Epithelial cell of esophagus (primary cell): ENCODE results near the gene APP.
A peak's percentile ranks its signal among the peaks of the same experiment; 100 is the strongest.

Experiments used
- DNase-seq: peaks from one replicate; pipeline ENCODE4 v3.0.0; 2010; ENCODE audit warnings: low read depth
- H3K4me3 ChIP-seq: 2 replicates; pipeline ENCODE4 v1.5.1; 2011; ENCODE audit warnings: mild to moderate bottlenecking, low read length, control low read depth
- CTCF ChIP-seq: IDR thresholded peaks from 2 replicates; pipeline ENCODE4 v1.5.1; 2011; ENCODE audit warnings: low read depth, mild to moderate bottlenecking, low read length, control low read depth, inconsistent platforms; ENCODE audit not compliant: insufficient read depth; ENCODE audit errors: missing control alignments

The APP gene

GRCh38 chr21:25895565-25896205 lies 274.9 kb downstream of the APP start:
- DNase-seq: peak; percentile 63
- peak; percentile 66 for TF ChIP-seq CTCF
- no peak overlapping the region for H3K4me3 ChIP-seq

DNA sequence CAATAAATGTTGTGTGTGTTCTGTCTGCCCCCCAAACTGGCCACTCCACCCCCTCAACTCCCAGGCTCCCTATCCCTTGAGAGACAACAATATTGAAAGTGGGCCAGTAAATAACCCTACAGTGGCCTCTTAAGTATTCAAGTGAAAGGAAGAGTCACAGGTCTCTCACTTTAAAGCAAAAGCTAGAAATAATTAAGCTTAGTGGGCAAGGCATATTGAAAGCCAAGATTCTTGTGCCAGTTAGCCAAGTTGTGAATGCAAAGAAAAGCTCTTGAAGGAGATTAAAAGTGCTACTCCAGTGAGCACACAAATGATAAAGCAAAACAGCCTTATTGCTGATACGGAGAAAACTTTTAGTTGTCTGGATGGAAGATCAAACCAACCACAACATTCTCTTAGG lies 277.4 kb downstream of the APP start:
- no peak for TF ChIP-seq CTCF
- no peak for DNase-seq
- H3K4me3 ChIP-seq: no peak overlapping the region

DNA sequence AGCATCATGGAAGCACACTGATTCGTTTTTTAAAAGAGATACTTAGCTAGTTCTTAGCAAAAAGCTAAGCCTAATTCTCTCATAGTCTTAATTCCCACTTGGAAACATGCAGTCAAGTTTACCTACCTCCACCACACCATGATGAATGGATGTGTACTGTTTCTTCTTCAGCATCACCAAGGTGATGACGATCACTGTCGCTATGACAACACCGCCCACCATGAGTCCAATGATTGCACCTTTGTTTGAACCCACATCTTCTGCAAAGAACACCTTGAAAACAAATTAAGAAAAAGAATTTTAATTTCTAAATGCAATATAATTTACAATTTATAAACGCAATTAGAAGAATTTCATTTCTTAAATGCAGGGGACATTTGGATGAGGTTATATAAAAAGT lies 279.0 kb downstream of the APP start:
- no peak for DNase-seq
- no peak overlapping the region for H3K4me3 ChIP-seq
- TF ChIP-seq CTCF: no peak

- no peak for DNase-seq
- no peak for TF ChIP-seq CTCF
- H3K4me3 ChIP-seq: no peak overlapping the region
These were observed 280.6 kb downstream of the APP start for GRCh38 chr21:25890001-25890400.

- no peak overlapping the region for H3K4me3 ChIP-seq
- TF ChIP-seq CTCF: no peak
- no peak for DNase-seq
These were observed 281.9 kb downstream of the APP start for GRCh38 chr21:25888711-25889110.

GRCh38 chr21:25887646-25888306 lies 282.8 kb downstream of the APP start:
- no peak for TF ChIP-seq CTCF
- DNase-seq: no peak
- H3K4me3 ChIP-seq: no peak overlapping the region

DNA sequence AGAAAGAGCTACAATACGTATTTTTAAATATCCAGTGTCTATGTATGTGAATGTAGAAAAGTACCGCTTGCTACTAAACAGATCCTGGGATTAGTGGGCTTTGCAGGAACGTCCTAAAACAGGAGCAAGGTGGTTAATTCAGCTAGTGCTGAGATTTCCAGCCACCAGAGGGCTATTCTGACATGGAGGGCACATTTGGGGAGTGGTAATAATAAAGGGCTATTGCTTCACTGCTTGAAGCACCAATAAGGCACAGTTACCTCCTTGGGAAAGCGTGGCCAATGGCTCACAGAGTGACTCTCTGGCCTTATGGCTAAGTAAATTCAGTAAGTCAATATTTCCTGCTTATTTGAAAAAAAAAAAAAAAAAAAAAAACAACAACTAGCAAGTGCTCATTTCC lies 283.4 kb downstream of the APP start:
- no peak for TF ChIP-seq CTCF
- no peak overlapping the region for H3K4me3 ChIP-seq
- DNase-seq: no peak
